GM19023 (cell line): ENCODE results near the gene GIPC1.
"Not testable (repeated sequence)": the region's sequence is repeated elsewhere in the genome, so short reads cannot be mapped to it uniquely, and the experiment has no call there.

Experiments used
- ATAC-seq: cut with Tn5 transposase; IDR thresholded peaks from one replicate; pipeline ENCODE4 v1.9.1; 2021; ENCODE audit warnings: mild to moderate bottlenecking, moderate library complexity; ENCODE audit not compliant: unreplicated experiment

GIPC1 gene

DNA sequence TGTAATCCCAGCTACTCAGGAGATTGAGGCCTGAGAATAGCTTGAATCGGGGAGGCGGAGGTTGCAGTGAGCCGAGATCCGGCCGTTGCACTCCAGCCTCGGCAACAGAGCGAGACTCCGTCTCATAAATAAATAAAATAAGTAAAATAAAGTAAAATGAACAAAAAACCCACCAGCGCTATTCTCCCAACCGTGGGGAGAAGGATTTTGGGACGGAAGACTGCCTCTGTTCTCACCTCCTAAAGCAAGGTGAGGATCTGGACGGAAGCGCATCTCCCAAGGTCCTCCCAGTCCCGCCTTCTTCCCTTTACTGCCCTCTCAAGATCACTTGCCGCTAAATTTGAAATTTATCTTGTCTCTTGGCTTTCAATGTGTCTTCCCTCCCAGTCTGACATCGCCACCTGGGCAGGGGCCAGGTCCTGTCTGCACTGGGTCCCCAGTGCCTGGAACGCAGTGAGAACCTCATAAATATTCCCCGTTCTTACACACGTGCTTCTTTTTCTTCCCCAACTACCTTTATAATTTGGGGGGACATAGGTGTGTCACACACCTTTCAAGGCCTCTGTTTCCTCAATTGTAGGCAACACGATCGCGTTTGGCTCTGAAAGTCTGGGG is 23.4 kb upstream of the GIPC1 start:
- ATAC-seq, result no peak

DNA sequence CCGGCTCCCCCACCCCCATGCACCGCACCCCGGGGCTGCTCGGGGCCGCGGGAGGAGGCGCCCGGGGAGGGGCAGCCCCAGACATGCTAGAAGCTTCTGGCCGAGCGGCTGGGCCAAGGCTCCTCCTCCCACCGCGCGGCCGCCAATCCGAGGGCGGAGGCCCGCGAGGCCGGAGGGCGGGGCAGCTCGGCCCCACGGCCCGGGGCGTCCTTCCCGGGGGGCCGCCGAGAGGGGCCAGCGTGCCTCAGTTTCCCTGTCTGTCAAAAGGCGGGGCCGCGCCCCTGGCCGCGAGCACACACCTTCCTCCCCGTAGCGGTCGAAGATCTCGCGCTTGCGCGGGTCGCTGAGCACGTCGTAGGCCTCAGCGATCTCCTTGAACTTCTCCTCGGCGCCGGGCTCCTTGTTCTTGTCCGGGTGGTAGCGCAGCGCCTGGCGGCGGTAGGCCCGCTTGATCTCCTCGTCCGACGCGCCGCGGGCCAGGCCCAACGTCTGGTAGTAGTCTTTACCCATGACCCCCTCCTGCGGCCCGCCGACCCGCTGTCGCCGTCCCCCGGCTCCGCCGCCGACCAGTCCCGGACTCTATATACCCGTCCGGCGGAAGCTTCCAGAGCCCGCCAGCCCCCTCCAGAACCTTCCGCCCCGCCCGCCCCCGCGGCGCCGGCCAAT is 22.0 kb upstream of the GIPC1 start, which contains the start of gene DNAJB1:
DNAJB1 (minus strand) TSS at position 558 of the 666 bp plus-strand sequence; CDS start at position 510, 48 bp downstream.
- peak; percentile 69 for ATAC-seq

DNA sequence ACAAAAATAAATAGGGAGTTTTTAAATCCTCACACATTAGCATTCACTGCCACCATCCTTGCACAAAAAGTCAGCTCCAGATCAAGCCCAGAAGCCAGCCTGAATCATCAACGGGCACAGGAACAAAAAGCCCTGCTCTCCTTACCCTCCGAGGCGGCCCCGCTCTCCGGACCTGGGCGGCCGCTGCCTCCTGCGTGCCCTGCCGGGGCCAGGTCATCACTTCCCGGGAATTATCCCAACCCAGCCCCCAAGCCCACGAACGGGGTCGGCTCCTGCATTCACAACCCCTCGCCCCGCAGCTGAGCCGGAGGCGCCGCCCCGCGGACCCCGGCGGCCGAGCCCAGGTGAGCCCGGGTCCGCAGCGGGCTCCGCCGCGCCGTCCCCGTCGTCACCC is 21.5 kb upstream of the GIPC1 start:
- no peak for ATAC-seq

DNA sequence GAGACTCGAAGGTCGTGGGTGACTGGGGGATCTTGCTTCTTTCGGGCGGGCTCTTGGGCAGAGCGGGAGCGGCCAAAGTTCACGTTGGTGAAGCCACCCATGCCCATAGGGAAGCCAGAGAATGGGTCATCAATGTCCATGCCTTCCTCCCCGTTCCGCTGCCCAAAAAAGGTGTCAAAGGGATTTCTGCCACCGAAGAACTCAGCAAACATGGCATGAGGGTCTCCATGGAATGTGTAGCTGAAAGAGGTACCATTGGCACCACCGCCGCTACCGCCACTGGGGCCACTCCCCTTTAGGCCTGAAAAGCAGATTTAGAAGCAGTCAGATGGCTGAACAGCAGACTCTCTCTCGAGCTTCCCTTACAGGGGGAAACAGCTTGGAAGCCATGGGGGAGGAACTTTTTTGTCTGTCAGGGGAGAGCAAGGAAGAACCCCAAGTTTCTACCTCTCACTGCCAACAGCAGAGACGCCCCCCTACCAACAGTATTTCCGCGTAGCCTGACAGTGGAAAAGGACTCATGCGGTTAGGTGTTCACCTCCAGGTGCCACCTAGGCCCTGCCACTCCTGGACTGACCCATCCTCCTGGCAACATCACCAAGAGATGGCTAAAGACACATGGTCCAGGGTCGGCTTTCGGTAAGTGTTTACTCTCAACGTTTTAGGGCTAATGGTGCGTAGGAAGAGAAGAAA is 21.0 kb upstream of the GIPC1 start:
- ATAC-seq, result no peak

DNA sequence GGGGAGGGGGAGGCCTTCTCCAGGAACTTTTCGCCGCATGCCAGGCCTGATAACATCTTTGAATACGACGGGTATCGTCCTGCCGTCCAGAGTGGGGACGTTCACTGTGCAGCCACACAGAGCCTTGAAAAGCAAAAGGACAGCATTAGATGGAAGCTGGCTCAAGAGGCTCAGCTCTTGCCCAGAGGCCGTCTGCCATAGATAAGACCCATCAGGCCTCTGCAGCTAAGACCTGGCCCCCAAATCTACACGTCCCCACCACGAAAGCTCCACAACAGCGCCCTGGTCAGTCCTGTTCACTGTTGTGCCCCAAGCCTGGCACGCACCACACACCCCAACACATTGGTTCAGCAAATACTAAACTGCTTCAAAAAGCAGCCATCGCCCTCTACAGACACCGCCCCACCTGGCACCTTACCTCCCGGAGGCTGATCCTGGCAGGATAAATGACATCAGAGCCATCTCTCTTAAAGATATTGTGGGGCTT is 20.2 kb upstream of the GIPC1 start:
- ATAC-seq, result no peak

DNA sequence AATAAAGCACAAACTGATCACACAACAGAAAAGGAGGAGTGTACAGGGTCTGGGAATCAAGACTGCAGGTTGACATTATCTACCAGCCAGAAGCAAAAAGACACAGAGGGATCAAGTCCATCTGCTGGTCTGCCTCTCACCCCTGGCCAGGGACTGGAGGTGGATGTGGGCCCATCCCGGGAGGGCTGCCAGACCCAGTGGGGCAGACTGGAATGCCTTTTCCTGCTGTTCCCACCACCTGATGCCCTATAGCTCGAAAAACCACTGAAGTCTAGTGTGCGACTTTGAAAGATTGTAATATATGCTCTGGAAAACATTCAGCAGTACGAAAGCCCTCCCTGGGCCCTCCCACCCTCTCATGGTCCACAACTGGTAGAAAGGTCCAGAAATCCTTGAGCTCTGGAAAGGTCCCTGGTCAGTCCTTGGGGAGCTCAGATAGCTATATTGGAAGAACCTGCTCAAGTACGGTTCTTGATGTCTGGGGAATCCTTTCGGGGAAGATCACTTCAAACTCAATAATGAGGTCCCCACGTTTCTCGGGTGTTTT is 19.6 kb upstream of the GIPC1 start:
- no peak for ATAC-seq

DNA sequence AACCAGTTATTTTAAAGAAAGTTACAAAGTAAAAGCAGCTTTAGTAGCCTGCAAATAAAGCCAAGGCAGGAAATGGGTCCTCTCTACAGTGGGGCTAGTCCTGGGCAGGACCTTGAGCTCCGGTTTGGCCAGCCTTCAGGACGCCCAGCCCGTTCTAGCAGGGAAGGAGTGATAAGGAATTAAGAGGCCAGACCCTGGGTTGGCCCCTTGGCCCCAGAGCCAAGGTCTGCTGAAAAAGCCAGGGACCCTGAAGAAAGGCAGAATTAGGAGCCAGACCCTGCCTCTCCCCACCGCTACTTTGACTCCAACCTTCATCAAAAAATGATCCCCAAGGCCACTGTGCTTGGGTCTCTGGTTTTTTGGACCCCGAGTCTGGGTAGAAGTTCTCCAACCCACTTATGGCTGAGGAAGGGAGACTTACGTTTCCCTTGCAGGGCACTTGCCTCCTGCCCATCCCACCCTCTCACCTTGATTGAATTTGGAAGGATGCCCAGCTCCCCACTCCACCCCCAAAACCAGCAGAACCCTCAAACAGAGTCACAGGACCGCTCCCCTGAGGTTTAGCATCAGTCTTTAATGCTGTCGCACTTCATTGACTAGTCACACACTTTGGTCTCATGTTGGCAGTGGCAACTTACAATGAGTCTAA is 18.4 kb upstream of the GIPC1 start:
- no peak for ATAC-seq

DNA sequence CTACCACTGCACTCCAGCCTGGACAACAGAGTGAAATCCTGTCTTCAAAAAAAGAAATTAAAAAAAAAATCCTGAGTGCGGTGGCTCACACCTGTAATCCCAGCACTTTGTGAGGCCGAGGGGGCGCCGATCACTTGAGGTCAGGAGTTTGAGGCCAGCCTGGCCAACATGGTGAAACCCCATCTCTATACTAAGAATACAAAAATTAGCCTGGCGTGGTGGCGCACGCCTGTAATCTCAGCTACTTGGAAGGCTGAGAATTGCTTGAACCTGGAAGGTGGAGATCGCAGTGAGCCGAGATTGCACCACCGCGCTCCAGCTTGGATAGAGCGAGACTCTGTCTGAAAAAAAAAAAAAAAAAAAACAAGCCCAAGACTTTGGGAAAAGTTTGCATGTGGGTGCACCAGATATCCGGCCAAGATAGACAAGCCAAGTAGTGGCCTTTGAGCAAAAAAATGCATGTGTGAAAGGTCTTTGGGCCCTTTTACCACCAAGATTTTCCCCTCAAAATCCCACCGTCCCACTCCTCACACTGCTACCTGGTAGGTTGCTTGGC is 16.6 kb upstream of the GIPC1 start:
- no peak for ATAC-seq

DNA sequence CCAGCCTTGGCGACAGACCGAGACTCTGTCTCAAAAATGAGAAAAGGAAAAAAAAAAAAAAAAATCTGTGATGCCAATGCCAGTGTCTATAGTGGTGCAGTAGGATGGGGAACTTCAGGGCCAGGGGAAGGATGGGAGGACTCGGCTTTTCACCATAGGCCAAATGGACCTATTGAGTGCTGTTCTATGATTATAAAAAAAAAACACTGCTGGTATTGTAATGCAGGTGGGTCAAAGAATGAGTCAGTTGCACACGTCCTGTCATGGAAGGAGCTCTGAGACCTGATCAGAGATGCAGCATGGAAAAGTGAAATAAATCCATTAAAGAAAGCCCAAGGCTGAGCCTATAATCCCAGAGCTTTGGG is 15.3 kb upstream of the GIPC1 start:
- no peak for ATAC-seq

DNA sequence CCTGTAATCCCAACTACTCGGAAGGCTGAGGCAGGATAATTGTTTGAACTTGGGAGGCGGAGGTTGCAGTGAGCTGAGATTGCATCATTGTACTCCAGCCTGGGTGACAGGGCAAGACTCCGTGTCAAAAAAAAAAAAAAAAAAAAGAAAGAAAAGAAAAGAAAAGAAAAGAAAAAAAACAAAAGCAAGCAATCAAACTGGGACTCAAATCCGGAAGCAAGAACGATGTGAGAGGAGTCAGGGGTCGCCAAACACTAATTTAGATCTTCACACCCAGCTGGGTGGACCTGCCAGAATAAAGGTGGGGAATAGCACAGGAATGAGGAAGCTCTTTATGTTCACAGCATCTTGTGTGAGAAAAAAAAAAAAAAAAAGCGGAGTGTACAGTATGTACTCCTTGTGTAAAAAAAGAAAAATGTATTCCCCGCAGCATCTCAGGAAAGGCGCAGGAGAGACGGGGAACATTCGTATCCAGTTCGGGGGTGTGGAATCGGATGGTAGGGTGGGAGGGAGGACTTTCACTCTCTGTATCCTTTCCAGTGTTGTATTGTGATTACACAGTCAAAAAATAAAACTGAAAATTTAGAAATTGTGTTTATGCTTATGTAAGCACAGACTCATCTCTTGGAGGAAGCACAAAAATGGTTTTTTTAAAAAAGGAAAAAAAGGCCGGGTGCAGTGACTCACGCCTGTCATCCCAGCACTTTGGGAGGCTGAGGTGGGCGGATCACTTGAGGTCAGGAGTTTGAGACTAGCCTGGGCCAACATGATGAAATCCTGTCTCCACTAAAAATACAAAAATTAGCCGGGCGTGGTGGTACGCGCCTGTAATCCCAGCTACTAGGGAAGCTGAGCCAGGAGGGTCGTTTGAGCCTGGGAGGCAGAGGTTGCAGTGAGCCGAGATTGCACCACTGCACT is 14.6 kb upstream of the GIPC1 start:
- ATAC-seq, result no peak

DNA sequence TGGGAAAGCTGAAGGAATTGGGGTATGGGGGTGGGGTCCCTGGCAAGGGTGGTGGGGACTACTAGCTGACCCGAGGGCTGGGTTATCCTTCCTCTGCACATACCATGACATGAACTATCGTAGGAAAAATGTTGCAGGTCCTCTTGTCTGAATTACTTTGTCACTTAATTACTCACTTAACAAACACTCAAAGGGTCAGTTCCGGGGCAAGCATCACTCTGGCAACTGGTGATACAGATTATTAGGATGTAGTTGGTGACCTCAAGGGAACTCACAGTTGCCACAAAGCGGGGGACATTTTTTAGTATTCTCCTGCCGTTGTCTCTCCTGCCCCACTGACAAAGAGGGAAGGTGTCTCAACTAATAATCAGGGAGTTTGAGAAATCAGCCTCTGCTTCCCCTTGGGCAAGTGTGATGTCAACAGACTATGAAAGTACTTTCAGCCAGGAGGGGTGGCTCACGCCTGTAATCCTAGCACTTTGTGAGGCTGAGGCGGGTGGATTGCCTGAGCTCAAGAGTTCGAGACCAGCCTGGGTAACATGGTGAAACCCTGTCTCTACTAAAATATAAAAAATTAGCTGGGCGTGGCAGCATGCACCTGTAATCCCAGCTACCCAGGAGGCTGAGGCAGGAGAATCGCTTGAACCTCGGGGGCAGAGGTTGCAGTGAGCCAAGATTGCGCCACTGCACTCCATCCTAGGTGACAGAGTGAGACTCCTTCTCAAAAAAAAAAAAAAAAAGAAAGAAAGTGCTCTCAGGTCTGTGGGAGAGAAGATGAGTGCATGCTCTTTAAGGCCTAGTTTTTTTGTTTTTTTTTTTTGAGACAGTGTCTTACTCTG is 12.0 kb upstream of the GIPC1 start:
- ATAC-seq, result no peak

DNA sequence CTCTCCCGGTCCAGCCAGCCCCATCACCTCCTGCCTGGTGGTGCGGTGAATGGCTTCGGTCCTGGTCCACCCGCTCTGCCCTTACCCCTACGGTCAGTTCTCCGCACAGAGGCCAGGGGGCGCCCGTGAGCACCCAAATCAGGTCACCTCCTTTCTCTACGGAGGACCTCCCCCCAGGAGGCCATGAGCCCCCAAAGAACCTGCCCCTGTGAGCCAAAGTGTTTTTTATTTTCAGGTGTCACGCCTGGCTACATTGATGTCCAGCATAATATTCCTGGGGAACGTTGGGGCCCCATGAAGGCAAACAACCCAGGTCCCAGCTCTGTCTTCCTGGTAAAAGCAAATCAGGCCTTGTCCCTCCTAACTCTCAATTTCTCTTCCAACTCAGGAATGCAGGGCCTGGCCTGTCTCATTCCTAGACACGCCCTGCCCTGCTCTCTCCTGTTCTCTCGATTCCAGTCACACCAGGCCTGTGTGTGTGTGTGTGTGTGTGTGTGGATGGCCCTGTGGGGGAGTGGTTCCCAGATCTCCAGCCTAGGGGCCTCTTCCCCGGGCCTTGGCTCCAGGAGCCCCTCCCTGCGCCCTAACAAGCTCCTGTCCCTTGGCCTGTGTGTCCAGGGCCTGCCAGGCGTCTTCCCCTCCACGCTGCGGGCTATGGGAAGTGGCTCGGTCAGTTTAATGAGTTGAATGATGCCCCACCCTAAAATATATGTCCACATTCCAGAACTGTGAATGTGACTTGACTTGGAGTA is 9.7 kb upstream of the GIPC1 start:
- no peak for ATAC-seq

DNA sequence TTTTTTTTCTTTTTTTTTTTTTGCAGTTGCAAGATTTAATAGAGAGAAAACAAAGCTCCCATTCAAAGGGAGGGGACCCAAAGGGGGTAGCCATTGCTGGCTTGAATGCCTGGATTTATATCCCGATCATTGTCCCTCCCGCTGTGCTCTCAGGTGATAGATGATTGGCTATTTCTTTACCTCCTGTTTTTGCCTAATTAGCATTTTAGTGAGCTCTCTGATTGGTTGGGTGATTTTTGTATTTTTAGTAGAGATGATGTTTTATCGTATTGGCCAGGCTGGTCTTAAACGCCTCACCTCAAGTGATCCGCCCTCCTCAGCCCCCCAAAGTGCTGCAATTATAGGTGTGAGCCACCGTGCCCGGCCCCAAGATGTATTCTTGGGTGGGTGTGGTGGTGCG is 8.6 kb upstream of the GIPC1 start:
- not testable (repeated sequence) for ATAC-seq

DNA sequence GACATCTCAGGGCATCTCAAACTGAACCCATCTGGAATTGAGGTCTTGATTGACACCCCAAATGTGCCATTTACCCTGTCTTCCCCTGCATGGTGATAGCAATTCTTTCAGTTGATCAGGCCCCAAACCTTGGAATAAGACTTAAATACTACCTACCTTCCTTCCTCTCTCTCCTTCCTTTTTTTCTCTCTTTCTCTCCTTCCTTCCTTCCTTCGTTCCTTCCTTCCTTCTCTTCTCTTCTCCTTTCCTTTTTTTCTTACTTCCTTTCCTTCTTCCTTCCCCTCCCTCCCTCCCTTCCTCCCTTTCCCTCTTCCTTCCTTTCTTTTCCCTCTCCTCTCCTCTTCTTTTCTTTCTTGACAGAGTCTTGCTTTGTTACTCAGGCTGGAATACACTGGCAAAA is 7.4 kb upstream of the GIPC1 start:
- ATAC-seq, result no peak

DNA sequence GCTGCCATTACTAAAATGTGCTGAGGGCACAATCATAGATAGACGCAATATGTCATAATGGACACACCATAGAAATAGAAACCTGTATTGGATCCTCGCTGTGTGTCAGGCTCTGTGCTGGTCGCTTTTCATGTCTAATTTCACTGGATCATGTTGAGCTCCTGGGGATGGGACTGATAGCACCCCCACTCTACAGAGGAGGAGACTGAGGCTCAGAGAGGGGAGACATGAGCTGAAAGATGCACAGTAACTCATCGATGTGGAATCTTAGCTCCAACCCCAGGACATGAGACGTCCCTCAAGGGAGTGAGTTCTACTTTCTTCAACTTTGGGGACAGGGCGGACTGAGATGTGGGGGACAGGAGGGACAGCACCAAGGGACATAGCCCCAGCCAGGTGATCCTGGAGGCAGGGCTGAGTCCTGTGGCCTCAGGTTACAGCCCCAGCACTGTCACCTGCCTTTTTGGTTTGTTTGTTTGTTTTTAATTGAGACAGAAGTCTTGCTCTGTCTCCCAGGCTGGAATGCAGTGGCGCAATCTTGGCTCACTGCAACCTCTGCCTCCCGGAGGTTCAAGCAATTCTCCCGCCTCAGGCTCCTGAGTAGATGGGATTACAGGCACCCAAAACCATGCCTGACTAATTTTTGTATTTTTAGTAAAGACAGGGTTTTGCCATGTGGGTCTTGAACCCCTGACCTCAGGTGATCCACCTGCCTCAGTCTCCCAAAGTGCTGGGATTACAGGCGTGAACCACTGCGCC is 6.6 kb upstream of the GIPC1 start:
- no peak for ATAC-seq

DNA sequence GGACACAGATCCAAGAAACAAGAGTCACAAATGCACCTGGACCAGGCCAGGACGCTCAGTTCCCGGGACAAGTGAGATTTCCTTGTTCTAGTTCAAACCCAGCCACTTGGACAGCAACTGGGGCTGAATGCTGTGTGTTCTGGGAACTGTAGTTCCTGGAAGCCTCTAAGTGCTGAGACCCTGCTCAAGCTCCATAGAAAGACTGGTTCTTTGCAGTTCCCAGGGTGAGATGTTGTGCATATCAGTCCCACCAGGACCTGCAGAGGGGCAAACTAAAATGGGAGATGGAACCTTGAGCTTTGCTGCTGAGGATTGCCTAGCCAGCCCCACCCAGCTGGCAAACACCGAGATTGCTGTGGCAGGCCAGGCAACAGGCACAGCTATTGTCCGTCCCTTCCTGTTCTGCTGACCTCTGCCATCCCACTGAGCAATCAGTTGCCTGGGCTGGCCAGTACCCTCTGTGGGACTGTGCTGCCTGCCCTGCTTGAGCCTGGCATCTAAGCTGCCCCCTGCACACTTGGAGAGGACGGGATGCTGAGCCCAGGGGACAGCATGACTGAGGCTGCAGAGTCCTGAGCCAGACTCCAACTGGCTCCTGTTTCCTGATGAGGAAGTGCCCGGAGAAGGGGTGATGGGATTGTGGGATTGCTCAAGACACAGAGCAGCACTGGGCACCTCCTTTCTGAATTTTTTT is 1.4 kb upstream of the GIPC1 start:
- ATAC-seq, result no peak

DNA sequence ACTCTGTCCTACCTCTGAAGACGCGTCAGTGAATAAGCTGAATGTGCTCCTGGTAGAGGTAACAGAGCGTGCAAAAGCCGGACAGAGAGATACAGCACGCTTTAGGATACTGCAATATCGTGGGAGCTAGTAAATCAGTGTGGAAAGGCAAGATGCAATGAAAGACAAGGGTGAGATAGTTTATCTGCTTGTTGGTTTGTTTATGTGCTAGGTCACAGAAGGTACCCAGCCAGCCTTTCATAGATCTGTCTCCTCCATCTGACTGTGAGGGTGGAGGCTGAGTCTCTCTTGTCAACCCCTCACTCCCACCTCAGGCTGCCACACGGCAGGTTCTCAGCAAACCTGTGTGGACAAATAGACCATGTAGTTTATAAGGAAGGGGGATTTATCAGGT is 904 bp upstream of the GIPC1 start:
- ATAC-seq, result no peak
